HG03342 (cell line): ENCODE measurements around the gene LTBP2.

Experiments used
- ATAC-seq: cut with Tn5 transposase; IDR thresholded peaks from one replicate; pipeline ENCODE4 v1.9.1; 2021; ENCODE audit warnings: mild to moderate bottlenecking, moderate library complexity; ENCODE audit not compliant: unreplicated experiment

Gene LTBP2

GRCh38 chr14:74532246-74532645 is 79.8 kb downstream of the LTBP2 start:
- no peak for ATAC-seq

GRCh38 chr14:74531467-74531866 is 80.6 kb downstream of the LTBP2 start:
- ATAC-seq: no peak

GRCh38 chr14:74531006-74531405 is 81.0 kb downstream of the LTBP2 start:
- ATAC-seq: no peak

- no peak for ATAC-seq
Observed at GRCh38 chr14:74528886-74529285, 83.2 kb downstream of the LTBP2 start.

GRCh38 chr14:74528406-74528805 is 83.6 kb downstream of the LTBP2 start:
- no peak for ATAC-seq

GRCh38 chr14:74527736-74528280 is 84.2 kb downstream of the LTBP2 start:
- ATAC-seq: no peak

- no peak for ATAC-seq
Observed at GRCh38 chr14:74526854-74527585, 85.0 kb downstream of the LTBP2 start.

- ATAC-seq: no peak
Observed at GRCh38 chr14:74525361-74525851, 86.6 kb downstream of the LTBP2 start.

- no peak for ATAC-seq
Observed at GRCh38 chr14:74524812-74525135, 87.3 kb downstream of the LTBP2 start.

GRCh38 chr14:74524076-74524811 is 87.8 kb downstream of the LTBP2 start:
- no peak for ATAC-seq

- no peak for ATAC-seq
Observed at GRCh38 chr14:74522740-74523139, 89.3 kb downstream of the LTBP2 start.

- ATAC-seq: no peak
Observed at GRCh38 chr14:74521756-74522155, 90.3 kb downstream of the LTBP2 start.

GRCh38 chr14:74519316-74520074 is 92.5 kb downstream of the LTBP2 start:
- no peak for ATAC-seq

- ATAC-seq: no peak
Observed at GRCh38 chr14:74518221-74518620, 93.8 kb downstream of the LTBP2 start.

GRCh38 chr14:74517731-74518130 is 94.3 kb downstream of the LTBP2 start:
- ATAC-seq: no peak

GRCh38 chr14:74516451-74517160 is 95.4 kb downstream of the LTBP2 start:
- no peak for ATAC-seq

GRCh38 chr14:74515891-74516412 is 96.1 kb downstream of the LTBP2 start:
- no peak for ATAC-seq

- ATAC-seq: no peak
Observed at GRCh38 chr14:74514471-74514941, 97.5 kb downstream of the LTBP2 start.

GRCh38 chr14:74511966-74512830 is 99.8 kb downstream of the LTBP2 start:
- ATAC-seq: no peak
